WTC11 (cell line): Measurements from ENCODE around the gene NNAT.

ENCODE experiments used
- ELF4 ChIP-seq: sonication (generic); formaldehyde crosslinking; IDR thresholded peaks from 2 replicates; pipeline ENCODE4 v1.8.1; 2022; ENCODE audit warnings: low read depth, mild to moderate bottlenecking, moderate library complexity, missing genetic modification reagents
- IRF2 ChIP-seq: sonication (generic); formaldehyde crosslinking; IDR thresholded peaks from 2 replicates; pipeline ENCODE4 v1.8.0; 2022; ENCODE audit warnings: low read depth, missing genetic modification reagents, borderline replicate concordance
- JUN ChIP-seq: sonication (generic); formaldehyde crosslinking; IDR thresholded peaks from 2 replicates; pipeline ENCODE4 v1.8.0; 2023; ENCODE audit warnings: mild to moderate bottlenecking, missing genetic modification reagents
- KAT7 ChIP-seq: sonication (generic); formaldehyde crosslinking; IDR thresholded peaks from 2 replicates; pipeline ENCODE4 v1.8.1; 2023; ENCODE audit warnings: missing genetic modification reagents, mild to moderate bottlenecking, borderline replicate concordance
- NR1H2 ChIP-seq: sonication (generic); formaldehyde crosslinking; IDR thresholded peaks from 2 replicates; pipeline ENCODE4 v1.9.0; 2021; ENCODE audit warnings: mild to moderate bottlenecking, moderate library complexity, missing genetic modification reagents
- ZNF121 ChIP-seq: sonication (generic); formaldehyde crosslinking; IDR thresholded peaks from 2 replicates; pipeline ENCODE4 v1.8.0; 2023; ENCODE audit warnings: missing genetic modification reagents
- TF ChIP-seq, protein P1 (sequence below): fragments of 200-600 bp; IDR thresholded peaks from 2 replicates; pipeline ENCODE4 v1.8.0; 2022; ENCODE audit warnings: antibody characterized with exemption
- TF ChIP-seq, protein P2 (sequence below): fragments of 250-450 bp; sonication (Bioruptor Pico); IDR thresholded peaks from 2 replicates; pipeline ENCODE4 v1.9.0; 2021; ENCODE audit warnings: mild to moderate bottlenecking
- TF ChIP-seq, protein P3 (sequence below): sonication (generic); formaldehyde crosslinking; IDR thresholded peaks from 2 replicates; pipeline ENCODE4 v1.8.1; 2023; ENCODE audit warnings: mild to moderate bottlenecking, missing genetic modification reagents, borderline replicate concordance

DNA sequence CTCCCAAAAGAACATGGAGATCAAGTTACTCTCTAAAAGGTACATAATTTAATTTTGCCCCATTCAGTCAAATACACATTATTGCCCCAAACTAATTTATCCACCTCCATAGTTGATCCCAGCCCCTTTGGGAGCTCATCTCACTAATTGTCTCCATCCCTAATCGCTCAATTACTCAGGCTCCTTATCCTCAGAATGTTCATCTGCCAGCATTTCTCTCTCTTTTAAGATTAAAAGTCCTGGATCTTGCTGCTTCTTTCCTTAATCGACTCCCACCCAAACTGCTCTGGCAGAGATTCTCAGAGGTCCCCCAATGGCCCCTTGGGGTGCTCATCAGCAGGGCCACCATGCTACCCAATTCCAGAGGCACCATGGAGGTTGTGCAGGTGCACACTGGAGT lies 18.4 kb upstream of the NNAT start:
- TF ChIP-seq, protein P1, sequence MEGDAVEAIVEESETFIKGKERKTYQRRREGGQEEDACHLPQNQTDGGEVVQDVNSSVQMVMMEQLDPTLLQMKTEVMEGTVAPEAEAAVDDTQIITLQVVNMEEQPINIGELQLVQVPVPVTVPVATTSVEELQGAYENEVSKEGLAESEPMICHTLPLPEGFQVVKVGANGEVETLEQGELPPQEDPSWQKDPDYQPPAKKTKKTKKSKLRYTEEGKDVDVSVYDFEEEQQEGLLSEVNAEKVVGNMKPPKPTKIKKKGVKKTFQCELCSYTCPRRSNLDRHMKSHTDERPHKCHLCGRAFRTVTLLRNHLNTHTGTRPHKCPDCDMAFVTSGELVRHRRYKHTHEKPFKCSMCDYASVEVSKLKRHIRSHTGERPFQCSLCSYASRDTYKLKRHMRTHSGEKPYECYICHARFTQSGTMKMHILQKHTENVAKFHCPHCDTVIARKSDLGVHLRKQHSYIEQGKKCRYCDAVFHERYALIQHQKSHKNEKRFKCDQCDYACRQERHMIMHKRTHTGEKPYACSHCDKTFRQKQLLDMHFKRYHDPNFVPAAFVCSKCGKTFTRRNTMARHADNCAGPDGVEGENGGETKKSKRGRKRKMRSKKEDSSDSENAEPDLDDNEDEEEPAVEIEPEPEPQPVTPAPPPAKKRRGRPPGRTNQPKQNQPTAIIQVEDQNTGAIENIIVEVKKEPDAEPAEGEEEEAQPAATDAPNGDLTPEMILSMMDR = no peak
- TF ChIP-seq NR1H2 (CRISPR knock-in tag) = no peak
- TF ChIP-seq JUN = no peak
- TF ChIP-seq ELF4 (CRISPR knock-in tag) = no peak
- TF ChIP-seq IRF2 (CRISPR knock-in tag) = no peak
- TF ChIP-seq, protein P2, sequence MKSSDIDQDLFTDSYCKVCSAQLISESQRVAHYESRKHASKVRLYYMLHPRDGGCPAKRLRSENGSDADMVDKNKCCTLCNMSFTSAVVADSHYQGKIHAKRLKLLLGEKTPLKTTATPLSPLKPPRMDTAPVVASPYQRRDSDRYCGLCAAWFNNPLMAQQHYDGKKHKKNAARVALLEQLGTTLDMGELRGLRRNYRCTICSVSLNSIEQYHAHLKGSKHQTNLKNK (CRISPR knock-in tag) = no peak
- TF ChIP-seq KAT7 = no peak
- TF ChIP-seq, protein P3, sequence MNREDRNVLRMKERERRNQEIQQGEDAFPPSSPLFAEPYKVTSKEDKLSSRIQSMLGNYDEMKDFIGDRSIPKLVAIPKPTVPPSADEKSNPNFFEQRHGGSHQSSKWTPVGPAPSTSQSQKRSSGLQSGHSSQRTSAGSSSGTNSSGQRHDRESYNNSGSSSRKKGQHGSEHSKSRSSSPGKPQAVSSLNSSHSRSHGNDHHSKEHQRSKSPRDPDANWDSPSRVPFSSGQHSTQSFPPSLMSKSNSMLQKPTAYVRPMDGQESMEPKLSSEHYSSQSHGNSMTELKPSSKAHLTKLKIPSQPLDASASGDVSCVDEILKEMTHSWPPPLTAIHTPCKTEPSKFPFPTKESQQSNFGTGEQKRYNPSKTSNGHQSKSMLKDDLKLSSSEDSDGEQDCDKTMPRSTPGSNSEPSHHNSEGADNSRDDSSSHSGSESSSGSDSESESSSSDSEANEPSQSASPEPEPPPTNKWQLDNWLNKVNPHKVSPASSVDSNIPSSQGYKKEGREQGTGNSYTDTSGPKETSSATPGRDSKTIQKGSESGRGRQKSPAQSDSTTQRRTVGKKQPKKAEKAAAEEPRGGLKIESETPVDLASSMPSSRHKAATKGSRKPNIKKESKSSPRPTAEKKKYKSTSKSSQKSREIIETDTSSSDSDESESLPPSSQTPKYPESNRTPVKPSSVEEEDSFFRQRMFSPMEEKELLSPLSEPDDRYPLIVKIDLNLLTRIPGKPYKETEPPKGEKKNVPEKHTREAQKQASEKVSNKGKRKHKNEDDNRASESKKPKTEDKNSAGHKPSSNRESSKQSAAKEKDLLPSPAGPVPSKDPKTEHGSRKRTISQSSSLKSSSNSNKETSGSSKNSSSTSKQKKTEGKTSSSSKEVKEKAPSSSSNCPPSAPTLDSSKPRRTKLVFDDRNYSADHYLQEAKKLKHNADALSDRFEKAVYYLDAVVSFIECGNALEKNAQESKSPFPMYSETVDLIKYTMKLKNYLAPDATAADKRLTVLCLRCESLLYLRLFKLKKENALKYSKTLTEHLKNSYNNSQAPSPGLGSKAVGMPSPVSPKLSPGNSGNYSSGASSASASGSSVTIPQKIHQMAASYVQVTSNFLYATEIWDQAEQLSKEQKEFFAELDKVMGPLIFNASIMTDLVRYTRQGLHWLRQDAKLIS (CRISPR knock-in tag) = no peak
- no peak for TF ChIP-seq ZNF121 (CRISPR knock-in tag)
